Neural cell (in vitro differentiated cells): ENCODE measurements around the gene RFESD. TPM values are rescaled to one million over a fixed set of nuclear protein-coding genes. Genes with fewer than 3 reads are reported as not detected.

Experiments
- H2AFZ ChIP-seq: fragments of 200-600, 300-800 bp; sonication (generic), shearing (Covaris generic); 2 replicates; pipeline ENCODE4 v1.6.0; 2014; ENCODE audit warnings: low read depth, mild to moderate bottlenecking, antibody characterized with exemption, low read length, moderate library complexity
- H3F3A ChIP-seq: fragments of 200-600 bp; shearing (Covaris generic); 2 replicates; pipeline ENCODE4 v1.6.1; 2016; ENCODE audit warnings: mild to moderate bottlenecking, moderate library complexity, mixed read lengths, antibody characterized with exemption, low read length; ENCODE audit not compliant: insufficient read depth, poor library complexity, severe bottlenecking
- H3K27ac ChIP-seq: fragments of 200-600, 300-800 bp; sonication (generic), shearing (Covaris generic); 2 replicates; pipeline ENCODE4 v1.5.1; 2014; ENCODE audit warnings: mild to moderate bottlenecking, low read length, moderate library complexity
- H3K27me3 ChIP-seq: fragments of 300-800, 200-600 bp; sonication (generic), shearing (Covaris generic); 2 replicates; pipeline ENCODE4 v1.6.0; 2014; ENCODE audit warnings: mild to moderate bottlenecking, low read depth, low read length, moderate library complexity; ENCODE audit not compliant: insufficient read depth
- H3K36me3 ChIP-seq: fragments of 300-800, 200-600 bp; sonication (generic), shearing (Covaris generic); 2 replicates; pipeline ENCODE4 v1.5.1; 2014; ENCODE audit warnings: mild to moderate bottlenecking, antibody characterized with exemption, low read length, moderate library complexity; ENCODE audit not compliant: insufficient read depth
- H3K4me2 ChIP-seq: fragments of 300-800, 200-600 bp; sonication (generic), shearing (Covaris generic); 2 replicates; pipeline ENCODE4 v1.6.0; 2014; ENCODE audit warnings: mild to moderate bottlenecking, low read length
- H3K4me3 ChIP-seq: fragments of 300-800, 200-600 bp; sonication (generic), shearing (Covaris generic); 2 replicates; pipeline ENCODE4 v1.5.1; 2014; ENCODE audit warnings: mild to moderate bottlenecking, low read length, moderate library complexity
- H3K79me2 ChIP-seq: fragments of 200-600 bp; shearing (Covaris generic); replicated peaks from 2 replicates; pipeline ENCODE4 v1.6.0; 2014; ENCODE audit warnings: mild to moderate bottlenecking, low read length, moderate library complexity; ENCODE audit not compliant: insufficient read depth
- H3K9ac ChIP-seq: fragments of 300-800, 200-600 bp; sonication (generic), shearing (Covaris generic); 2 replicates; pipeline ENCODE4 v1.6.1; 2016; ENCODE audit warnings: mild to moderate bottlenecking, low read length, mixed read lengths
- H3K9me2 ChIP-seq: fragments of 200-600 bp; shearing (Covaris generic); 2 replicates; pipeline ENCODE4 v1.6.1; 2016; ENCODE audit warnings: mild to moderate bottlenecking, low read length, mixed read lengths; ENCODE audit not compliant: insufficient read depth
- H3K9me3 ChIP-seq: fragments of 200-600, 300-800 bp; sonication (generic), shearing (Covaris generic); 2 replicates; pipeline ENCODE4 v1.6.1; 2016; ENCODE audit warnings: mild to moderate bottlenecking, mixed run types, low read length, moderate library complexity, mixed read lengths
- H4K20me1 ChIP-seq: fragments of 200-600 bp; shearing (Covaris generic); 2 replicates; pipeline ENCODE4 v1.6.1; 2016; ENCODE audit warnings: mild to moderate bottlenecking, mixed run types; ENCODE audit not compliant: insufficient read depth
- CTCF ChIP-seq: fragments of 450-650 bp; IDR thresholded peaks from 2 replicates; pipeline ENCODE4 v1.5.1; 2014; ENCODE audit warnings: antibody characterized with exemption, mild to moderate bottlenecking, moderate library complexity; ENCODE audit not compliant: poor library complexity, severe bottlenecking
- EP300 ChIP-seq: fragments of 450-650 bp; conservative IDR thresholded peaks from 2 replicates; pipeline ENCODE4 v1.6.1; 2014; ENCODE audit warnings: antibody characterized with exemption, mild to moderate bottlenecking, moderate library complexity; ENCODE audit not compliant: poor library complexity, severe bottlenecking
- EZH2 ChIP-seq: fragments of 200-600, 300-800 bp; shearing (Covaris generic), sonication (generic); IDR thresholded peaks from 2 replicates; pipeline ENCODE4 v1.6.1; 2014; ENCODE audit warnings: antibody characterized with exemption, low read length, borderline replicate concordance, mild to moderate bottlenecking; ENCODE audit not compliant: insufficient read depth, poor library complexity, severe bottlenecking
- MXI1 ChIP-seq: fragments of 450-650 bp; conservative IDR thresholded peaks from 2 replicates; pipeline ENCODE4 v1.6.1; 2014; ENCODE audit warnings: antibody characterized with exemption, mild to moderate bottlenecking; ENCODE audit not compliant: poor library complexity, severe bottlenecking
- POLR2AphosphoS5 ChIP-seq: IDR thresholded peaks from 2 replicates; pipeline ENCODE4 v1.6.1; 2012
- RAD21 ChIP-seq: fragments of 450-650 bp; conservative IDR thresholded peaks from 2 replicates; pipeline ENCODE4 v1.6.1; 2014; ENCODE audit warnings: antibody characterized with exemption, mild to moderate bottlenecking, moderate library complexity
- REST ChIP-seq: IDR thresholded peaks from 2 replicates; pipeline ENCODE4 v1.6.1; 2012; ENCODE audit warnings: borderline replicate concordance
- SMC3 ChIP-seq: fragments of 450-650 bp; conservative IDR thresholded peaks from 2 replicates; pipeline ENCODE4 v1.6.1; 2014; ENCODE audit warnings: antibody characterized with exemption, mild to moderate bottlenecking, moderate library complexity; ENCODE audit not compliant: poor library complexity
- TAF1 ChIP-seq: IDR thresholded peaks from 2 replicates; pipeline ENCODE4 v1.6.1; 2012; ENCODE audit warnings: low read depth
- polyA plus RNA-seq: library from polyadenylated mRNA; depleted of rRNA; stranded (reverse); fragments of >200 nt; gene quantifications from 2 replicates; pipeline ENCODE4 v1.2.3, GENCODE V29; 2014

The RFESD gene
- polyA plus RNA-seq, 1 donor from 2014 or later, result not detected

- Histone ChIP-seq H3K27ac (peak overlapping the region; percentile 38), H3K4me2 (peak overlapping the region; percentile 2), H3K9ac (no peak overlapping the region), H2AFZ (no peak overlapping the region), H3K27me3 (no peaks in the 10 kb centered on the region), H3F3A (no peaks in the 10 kb centered on the region), H4K20me1 (no peaks in the 10 kb centered on the region), H3K4me3 (peak overlapping the region; percentile 28), H3K36me3 (no peaks in the 10 kb centered on the region), H3K79me2 (no peaks in the 10 kb centered on the region), H3K9me3 (no peaks in the 10 kb centered on the region), H3K9me2 (no peaks in the 10 kb centered on the region)
- no peak for TF ChIP-seq EP300
- no peak for TF ChIP-seq RAD21
- TF ChIP-seq POLR2AphosphoS5, result no peak
- TF ChIP-seq TAF1, result no peak
- no peak for TF ChIP-seq REST
- TF ChIP-seq EZH2, result no peak
- TF ChIP-seq CTCF, result no peak
- TF ChIP-seq MXI1, result no peak
- no peak for TF ChIP-seq SMC3
Observed at GRCh38 chr5:95655575-95655974, 9.0 kb downstream of the RFESD start.

GRCh38 chr5:95660060-95660459 lies 13.5 kb downstream of the RFESD start:
- Histone ChIP-seq H3K9ac (no peak overlapping the region), H3F3A (no peaks in the 10 kb centered on the region), H3K27me3 (no peaks in the 10 kb centered on the region), H3K9me3 (no peaks in the 10 kb centered on the region), H3K27ac (no peak overlapping the region), H3K9me2 (no peaks in the 10 kb centered on the region), H4K20me1 (no peaks in the 10 kb centered on the region), H3K79me2 (no peaks in the 10 kb centered on the region), H3K4me3 (no peak overlapping the region), H2AFZ (no peak overlapping the region), H3K4me2 (no peak overlapping the region), H3K36me3 (no peaks in the 10 kb centered on the region)
- TF ChIP-seq TAF1 (no peak), EZH2 (no peak), CTCF (no peak), POLR2AphosphoS5 (no peak), RAD21 (no peak), EP300 (no peak), MXI1 (no peak)
